ENCODE measurements around the gene LRRC2.
A peak's percentile ranks its signal among the peaks of the same experiment; 100 is the strongest.
"Not testable (repeated sequence)": the region's sequence is repeated elsewhere in the genome, so short reads cannot be mapped to it uniquely, and the experiment has no call there.

The LRRC2 gene

GRCh38 chr3:46580675-46581074 is 14.6 kb upstream of the LRRC2 start:
- no peak for DNase-seq (ENCODE audit: low read depth)

GRCh38 chr3:46579756-46580286 is 13.7 kb upstream of the LRRC2 start:
- DNase-seq (ENCODE audit: low read depth), result no peak

- no peak for DNase-seq (ENCODE audit: low read depth)
Measured at GRCh38 chr3:46578973-46579755, 13.1 kb upstream of the LRRC2 start.

- not testable (repeated sequence) for DNase-seq (ENCODE audit: low read depth)
Measured at GRCh38 chr3:46577580-46578249, 11.6 kb upstream of the LRRC2 start.

GRCh38 chr3:46576879-46577278 is 10.8 kb upstream of the LRRC2 start:
- DNase-seq (ENCODE audit: low read depth), result no peak

- no peak for DNase-seq (ENCODE audit: low read depth)
Measured at GRCh38 chr3:46576386-46576785, 10.3 kb upstream of the LRRC2 start.

- no peak for DNase-seq (ENCODE audit: low read depth)
Measured at GRCh38 chr3:46575577-46576222, 9.6 kb upstream of the LRRC2 start.

- no peak for DNase-seq (ENCODE audit: low read depth)
Measured at GRCh38 chr3:46574881-46575576, 8.9 kb upstream of the LRRC2 start.

- no peak for DNase-seq (ENCODE audit: low read depth)
Measured at GRCh38 chr3:46574243-46574646, 8.1 kb upstream of the LRRC2 start.

GRCh38 chr3:46573701-46574100 is 7.6 kb upstream of the LRRC2 start:
- DNase-seq (ENCODE audit: low read depth), result no peak

- no peak for DNase-seq (ENCODE audit: low read depth)
Measured at GRCh38 chr3:46571684-46572083, 5.6 kb upstream of the LRRC2 start.

GRCh38 chr3:46565607-46566039 is 479 bp downstream of the LRRC2 start:
- DNase-seq (ENCODE audit: low read depth), result no peak

GRCh38 chr3:46565077-46565476 is 1.0 kb downstream of the LRRC2 start:
- no peak for DNase-seq (ENCODE audit: low read depth)

- peak; percentile 25 for DNase-seq (ENCODE audit: low read depth)
Measured at GRCh38 chr3:46564190-46565021, 1.7 kb downstream of the LRRC2 start.

- peak; percentile 39 for DNase-seq (ENCODE audit: low read depth)
Measured at GRCh38 chr3:46561951-46562350, 4.2 kb downstream of the LRRC2 start.

- DNase-seq (ENCODE audit: low read depth), result no peak
Measured at GRCh38 chr3:46561511-46561910, 4.6 kb downstream of the LRRC2 start.

- DNase-seq (ENCODE audit: low read depth), result no peak
Measured at GRCh38 chr3:46559091-46559704, 6.9 kb downstream of the LRRC2 start.

- peak; percentile 92 for DNase-seq (ENCODE audit: low read depth)
Measured at GRCh38 chr3:46558184-46559043, 7.7 kb downstream of the LRRC2 start.

- DNase-seq (ENCODE audit: low read depth), result no peak
Measured at GRCh38 chr3:46557814-46558183, 8.3 kb downstream of the LRRC2 start.

- DNase-seq (ENCODE audit: low read depth), result no peak
Measured at GRCh38 chr3:46553154-46553553, 12.9 kb downstream of the LRRC2 start.

All from ELR (cell line).